ENCODE results near the gene GBX2.
"Not testable (repeated sequence)": the region's sequence is repeated elsewhere in the genome, so short reads cannot be mapped to it uniquely, and the experiment has no call there.

The GBX2 gene

DNA sequence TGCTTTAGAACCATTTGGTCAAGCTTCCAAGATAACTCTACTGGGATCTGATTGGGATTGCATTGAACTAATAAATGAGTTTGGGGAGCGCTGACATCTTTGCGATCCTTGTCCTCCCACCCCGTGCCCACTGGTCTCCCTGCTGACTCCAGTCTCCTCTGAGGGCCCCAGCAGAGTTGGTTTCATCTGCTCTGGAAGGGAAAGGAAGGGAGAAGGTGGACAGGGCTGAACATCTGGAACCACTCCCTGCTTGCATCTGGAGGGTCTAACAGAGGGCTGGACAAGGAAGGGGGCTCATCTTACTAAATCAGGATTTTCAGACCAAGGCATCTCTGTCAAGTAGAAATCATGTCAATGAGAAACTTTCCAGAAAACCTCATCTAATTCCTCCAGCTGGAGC is 12.8 kb downstream of the GBX2 start:
- DNase-seq: no peak

DNA sequence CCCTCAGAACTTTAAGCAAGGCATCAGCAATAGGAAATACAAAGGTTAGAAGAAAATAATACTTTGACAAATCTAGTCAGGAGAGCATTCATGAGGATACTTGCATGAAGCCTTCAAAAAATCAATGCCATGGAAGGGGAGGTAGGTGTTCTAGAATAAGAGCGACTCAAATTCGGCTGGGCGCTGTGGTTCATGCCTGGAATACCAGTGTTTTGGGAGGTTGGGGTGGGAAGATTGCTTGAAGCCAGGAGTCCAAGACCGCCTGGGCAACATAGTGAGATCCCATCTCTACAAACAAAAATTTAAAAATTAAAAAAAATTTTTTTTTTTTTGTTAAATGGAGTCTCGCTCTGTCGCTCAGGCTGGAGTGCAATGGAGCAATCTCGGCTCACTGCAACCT is 21.8 kb downstream of the GBX2 start:
- no peak for DNase-seq

DNA sequence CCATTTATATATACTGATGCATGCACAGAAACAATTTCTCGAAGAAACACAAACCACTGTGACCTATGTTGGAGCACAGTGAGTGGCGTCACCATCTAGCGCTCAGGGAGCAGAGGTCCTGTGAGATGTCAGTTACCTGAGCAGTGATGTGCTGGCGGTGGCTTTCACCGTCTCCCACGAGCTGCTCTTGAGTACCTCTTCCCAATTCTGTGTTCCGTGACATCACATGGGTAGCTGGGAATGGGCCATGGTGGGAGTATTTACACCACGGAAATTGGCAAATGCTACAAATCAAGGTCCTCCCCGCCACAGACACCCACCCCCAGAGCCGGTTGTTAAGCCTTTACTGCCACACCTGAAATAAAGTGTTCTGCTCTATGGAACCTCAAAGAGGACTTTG is 24.4 kb downstream of the GBX2 start:
- DNase-seq: no peak

DNA sequence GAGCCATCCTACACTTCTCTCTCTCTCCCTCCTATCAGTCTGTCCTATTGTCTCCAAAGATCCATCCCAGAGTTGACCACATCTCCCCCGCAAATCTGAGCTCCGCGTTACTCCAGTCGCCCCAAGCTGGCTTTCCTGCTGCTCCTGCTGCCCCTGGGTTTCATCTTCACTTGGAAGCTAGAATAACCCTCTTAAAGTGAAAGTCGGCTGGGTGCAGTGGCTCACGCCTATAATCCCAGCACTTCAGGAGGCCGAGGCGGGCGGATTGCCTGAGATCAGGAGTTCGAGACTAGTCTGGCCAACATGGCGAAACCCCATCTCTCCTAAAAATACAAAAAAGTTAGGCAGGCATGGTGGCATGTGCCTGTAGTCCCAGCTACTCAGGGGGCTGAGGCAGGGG is 26.6 kb downstream of the GBX2 start:
- not testable (repeated sequence) for DNase-seq

DNA sequence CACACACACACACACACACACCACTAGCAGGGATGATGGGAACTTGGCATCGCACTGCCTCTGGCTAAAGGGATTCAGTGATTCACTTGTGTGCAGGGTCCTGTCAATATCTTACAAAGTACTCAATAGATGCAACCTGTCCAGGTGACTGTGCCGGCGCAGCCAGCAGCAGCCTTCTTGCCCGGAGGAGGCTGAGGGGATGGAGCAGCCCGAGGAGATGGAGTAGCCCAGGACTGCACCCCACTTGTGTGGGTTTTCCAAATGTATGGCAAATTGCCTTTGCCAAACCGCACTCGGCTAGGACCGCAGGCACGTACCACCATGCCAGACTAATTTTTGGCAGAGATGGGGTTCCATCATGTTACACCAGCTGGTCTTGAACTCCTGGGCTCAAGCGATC is 31.1 kb downstream of the GBX2 start:
- DNase-seq: no peak

DNA sequence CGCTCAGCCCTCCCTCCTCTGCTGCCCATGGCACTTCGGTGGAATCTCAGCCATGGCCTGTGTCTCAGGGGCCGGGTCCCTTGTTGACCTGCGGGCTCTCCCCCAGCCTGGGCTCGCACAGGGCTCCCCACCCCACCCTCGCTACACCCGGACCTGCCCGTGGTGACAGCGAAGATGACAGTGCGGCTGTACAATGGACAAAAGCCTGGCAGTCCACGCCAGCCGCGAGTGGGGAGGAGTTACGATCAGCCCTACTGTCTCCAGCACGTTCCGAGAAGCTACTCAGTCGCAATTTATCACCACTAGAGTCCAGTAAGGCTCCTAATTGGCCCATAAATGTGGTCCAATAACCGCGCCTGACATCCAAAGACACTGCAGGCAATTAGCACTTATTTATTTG is 31.6 kb downstream of the GBX2 start:
- no peak for DNase-seq

DNA sequence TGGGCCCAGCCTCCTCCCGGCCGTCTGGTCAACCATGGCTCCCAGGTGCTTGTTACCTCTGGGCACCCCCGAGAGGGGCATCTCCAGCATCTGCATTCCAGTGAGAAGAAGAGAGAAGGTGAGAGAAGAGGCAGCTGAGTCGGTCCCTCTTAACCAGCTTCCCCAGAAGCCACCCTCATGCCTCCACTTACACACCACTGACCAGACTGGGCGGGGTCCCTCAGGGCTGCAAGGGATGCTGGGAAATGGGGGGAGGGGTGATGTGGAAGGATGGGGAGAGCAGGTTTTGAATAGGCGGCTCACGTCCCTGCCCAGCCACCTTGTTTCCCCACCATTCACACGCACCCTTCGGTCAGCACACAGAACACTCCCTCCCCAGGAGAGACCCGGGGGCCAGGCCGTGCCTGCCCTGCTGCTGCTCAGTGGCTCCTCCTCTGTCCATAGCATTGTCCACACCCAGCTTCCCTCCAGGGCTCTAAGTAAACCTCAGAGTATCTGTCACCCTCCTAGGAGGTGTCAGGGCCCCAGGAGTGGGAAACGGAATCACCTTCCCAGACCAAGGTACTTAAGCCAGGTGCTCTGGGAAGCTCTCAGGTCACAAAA is 34.7 kb downstream of the GBX2 start:
- DNase-seq: no peak

DNA sequence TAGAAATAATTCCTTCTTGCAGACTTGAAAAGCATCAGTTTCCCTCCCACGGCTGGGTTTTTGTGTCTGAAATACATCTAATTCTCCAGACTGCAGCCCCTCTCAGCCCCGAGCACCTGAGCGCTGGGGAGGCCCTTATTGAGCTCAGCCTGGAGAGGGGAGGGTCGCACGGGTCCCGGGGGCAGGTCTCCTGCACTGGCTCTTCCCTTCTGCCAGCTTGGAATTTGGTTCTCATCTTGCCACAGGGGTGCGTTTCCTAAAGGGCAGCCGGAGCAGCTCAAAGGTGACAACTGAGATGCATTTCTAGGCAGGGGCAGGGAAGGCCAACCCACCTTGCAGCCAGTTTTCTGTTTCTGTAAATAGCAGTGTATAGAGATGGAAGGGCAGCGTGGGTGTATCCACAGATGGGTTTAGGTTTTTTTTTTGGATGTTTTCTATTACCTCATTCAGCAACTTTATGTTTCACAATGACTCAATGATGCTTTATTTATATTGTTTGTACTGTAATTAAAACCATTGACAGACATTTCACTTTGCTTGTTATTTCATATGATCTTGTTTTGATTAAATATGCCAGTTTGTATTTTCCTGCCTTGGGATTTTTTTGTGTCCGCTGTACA is 37.0 kb downstream of the GBX2 start:
- DNase-seq: no peak

DNA sequence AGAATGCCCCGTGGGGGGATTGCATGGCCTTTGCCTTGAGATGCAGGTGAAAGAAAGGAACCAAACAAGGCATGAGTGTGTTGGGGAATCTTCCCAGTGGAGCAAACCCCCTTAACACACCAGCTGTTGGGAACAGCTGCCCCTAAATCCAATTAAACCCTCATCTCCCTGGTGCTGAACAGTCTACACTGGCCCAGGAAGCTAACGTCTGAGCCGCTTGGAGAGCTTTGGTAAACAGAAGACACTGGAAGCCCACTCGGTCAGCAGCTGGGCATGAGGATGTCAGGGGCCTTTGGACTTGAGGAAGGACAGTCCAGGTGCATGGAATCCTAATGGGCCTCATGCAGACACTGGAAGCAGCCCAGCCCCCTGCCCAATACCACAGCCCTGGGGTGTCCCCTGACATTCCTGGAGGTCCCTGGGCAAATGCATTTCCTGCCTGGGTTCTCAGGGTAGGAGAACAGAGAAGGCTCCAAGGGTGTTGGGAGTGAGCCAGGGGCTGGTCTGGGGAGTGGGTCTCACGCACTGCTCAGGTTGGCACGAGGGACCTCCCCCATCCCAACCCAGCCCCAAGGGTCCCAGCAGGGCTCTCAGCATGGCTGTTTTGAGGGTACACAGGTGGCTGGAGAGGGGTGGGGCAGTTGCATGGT is 37.7 kb downstream of the GBX2 start:
- DNase-seq: peak; percentile 46

DNA sequence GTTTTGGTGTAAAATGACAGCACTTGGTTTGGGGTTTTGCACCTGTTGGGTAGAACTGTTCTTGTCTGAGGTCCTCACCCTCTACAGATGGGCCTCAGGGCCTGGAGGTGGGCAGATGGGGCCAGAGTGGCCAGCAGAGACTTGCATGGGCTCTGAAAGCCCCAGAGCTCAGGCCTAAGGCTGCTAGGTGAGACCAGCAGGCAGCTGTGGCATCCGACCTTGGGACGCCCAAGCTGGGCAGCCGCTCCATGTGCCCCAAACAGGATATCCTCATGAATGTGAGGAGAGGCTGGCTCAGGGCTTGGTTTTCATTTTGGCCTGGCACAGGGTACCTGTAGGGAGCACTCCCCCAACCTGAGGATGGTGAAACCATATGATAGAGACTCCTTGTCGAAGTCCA is 38.3 kb downstream of the GBX2 start:
- DNase-seq: no peak

DNA sequence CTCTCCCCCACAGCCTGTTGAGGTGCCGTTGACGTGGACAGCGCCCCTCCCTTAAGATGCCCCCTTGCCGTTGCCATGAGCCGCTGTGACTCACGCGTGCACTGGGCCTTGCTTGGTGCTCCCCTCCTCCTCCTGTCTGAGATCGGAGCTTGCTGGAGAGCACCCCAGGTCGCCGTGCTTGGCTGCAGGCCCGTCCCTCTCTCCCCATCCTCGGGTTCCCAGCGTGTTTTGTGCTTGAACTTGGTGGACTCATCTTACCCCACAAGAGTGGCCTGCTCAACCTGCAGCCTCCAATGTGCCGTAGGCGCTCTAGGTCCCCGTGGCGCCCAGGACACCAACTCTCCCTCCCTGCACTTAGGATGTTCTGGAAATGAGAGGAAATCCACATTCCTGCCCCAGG is 39.9 kb downstream of the GBX2 start:
- no peak for DNase-seq

DNA sequence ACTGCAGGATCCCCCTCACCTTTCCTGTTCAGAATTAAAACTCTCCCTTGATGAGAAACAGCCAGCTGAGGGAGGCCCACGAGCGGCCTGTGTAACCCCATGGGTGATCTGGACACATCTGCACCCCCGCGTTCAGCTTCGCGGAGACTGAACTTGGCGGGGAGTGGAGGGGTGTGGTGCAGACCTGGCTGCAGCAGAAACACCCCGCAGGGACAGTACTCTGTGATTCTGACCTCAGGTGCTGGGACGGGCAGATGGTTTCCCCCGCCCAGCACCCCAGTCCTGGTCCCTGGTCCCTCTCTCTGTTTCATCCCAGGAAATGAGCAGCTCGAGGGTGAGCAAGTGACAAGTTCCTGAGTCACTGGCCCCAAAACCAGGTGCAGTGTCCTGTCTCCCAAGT is 41.2 kb downstream of the GBX2 start:
- no peak for DNase-seq

DNA sequence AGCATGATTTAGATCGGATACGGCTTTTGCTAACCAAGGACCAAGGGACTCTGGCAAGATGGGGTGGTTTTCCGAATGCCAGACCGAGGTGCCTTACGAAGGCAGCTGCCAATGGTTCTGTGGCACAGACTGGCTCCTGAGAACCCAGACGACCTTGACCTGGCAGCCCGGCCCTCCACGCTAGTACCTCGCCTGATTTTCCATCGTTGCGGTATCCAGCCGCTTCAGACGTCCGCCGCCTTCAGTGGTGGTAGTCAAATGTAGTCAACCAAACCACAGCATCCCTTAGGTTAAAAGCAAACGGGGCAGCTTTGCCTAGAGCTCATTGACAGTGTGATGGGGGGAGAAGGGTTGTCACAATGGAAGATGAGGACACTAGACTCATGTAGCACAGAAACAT is 42.6 kb downstream of the GBX2 start:
- DNase-seq: no peak

DNA sequence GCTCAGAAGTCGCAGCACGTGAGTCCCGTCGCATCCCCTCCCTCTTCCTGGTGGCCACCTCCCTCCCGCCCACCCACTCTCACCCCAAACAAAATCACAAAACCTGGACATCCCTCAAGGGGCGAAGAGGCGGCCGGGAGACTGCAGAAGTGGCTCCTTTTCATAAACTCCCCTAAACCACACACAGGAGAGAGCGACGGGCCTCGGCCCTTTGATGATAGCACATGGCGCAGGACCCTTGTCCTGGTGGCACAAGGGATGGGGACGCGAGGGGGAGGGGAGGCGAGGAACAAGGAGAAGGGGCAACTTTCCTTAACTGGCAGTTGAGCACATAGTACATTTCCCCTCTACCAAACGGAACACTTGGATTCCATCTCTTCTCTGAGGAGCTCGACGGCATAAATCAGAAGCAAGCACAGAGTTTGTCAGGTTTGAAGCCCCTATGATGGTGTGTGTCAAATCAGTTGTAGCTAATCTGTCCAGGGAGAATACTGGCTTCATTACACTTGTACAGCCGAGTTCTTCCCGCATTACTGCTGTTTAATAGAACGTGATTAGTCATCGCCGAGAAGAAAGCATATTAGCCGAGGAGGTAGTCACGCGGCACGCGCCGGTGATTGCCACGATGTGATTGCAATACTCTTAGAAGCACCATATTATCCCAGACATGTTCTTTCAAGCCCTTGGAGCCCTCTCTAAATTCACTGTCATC is 43.8 kb downstream of the GBX2 start:
- DNase-seq: no peak

DNA sequence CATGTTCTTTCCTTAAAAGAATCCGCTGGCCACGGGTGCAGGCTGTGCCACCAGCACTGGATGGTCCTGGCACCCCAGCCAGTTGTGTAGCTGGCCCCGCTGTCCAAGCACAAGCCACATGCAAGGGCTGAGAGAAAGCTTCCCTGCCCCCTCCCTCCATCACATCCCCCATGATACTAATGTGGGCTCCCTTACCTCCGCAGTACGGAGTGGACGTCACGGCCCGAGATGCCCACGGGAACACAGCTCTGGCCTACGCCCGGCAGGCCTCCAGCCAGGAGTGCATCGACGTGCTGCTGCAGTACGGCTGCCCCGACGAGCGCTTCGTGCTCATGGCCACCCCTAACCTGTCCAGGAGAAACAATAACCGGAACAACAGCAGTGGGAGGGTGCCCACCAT is 44.5 kb downstream of the GBX2 start:
- DNase-seq: no peak

DNA sequence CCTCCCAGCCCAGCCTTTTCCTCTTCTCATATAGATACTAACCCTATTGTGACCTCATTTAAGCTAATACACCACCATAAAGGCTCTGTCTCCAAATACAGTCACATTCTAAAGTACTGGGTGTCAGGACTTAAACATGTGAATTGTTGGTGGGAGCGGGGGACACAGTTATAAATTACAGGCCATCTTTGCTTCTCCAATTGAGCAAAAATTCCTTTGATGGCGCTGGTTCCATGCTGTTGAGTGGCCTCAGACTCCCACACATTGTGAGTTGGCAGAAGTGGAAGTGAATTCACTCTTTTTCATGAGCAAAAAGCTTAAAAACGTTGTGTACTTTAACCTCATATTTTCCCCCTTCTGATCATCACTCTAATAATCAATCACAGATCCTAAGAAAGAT is 46.0 kb downstream of the GBX2 start:
- no peak for DNase-seq

DNA sequence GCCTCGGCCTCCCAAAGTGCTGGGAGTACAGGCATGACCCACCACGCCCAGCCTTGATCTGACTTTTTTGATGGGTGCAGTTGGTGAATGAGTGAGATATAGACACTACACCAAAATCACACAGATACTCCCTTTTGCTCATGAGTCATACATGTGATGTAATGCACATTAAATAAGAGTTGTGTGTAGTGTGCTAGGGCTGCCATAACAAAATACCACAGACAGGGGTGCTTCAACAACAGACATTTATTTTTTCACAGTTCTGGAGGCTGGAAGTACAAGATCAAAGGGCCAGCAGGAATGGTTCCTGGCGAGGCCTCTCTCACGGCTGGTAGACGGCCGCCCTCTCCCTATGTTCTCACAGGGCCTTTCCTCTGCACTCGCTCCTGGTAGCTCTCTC is 46.6 kb downstream of the GBX2 start:
- no peak for DNase-seq

DNA sequence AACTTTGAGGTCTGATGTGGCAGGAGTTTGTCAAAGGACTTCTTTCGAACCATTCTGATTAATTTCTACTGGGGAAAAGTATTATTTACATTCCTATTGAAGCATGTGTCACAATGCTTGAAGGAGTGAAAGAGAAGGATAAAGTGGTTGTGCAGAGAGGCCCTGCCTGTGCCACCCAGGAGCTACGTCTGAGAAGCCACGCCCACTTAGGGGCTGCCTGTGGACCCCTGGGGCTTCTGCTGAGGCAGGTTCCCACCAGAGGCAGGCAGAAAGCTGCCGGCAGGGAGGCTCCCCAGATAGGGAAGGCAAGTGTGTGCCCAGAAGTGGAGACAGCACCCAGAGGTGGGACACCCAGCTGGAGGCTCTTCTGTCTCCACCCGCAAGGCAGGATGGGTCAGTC is 47.4 kb downstream of the GBX2 start:
- DNase-seq: no peak

DNA sequence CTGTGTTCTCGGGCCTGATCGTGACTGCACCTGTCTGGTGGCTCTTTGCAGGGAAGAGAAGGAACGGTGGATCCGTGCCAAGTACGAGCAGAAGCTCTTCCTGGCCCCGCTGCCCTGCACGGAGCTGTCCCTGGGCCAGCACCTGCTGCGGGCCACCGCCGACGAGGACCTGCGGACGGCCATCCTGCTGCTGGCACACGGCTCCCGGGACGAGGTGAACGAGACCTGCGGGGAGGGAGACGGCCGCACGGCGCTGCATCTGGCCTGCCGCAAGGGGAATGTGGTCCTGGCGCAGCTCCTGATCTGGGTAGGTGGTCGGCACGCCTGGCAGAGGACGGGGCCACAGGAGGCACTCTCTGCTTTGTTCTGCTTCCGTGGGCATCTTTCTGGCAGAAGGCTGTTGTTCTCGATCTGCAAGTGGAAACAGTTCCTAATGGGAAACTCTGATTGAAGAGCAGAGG is 48.0 kb downstream of the GBX2 start:
- DNase-seq: no peak

DNA sequence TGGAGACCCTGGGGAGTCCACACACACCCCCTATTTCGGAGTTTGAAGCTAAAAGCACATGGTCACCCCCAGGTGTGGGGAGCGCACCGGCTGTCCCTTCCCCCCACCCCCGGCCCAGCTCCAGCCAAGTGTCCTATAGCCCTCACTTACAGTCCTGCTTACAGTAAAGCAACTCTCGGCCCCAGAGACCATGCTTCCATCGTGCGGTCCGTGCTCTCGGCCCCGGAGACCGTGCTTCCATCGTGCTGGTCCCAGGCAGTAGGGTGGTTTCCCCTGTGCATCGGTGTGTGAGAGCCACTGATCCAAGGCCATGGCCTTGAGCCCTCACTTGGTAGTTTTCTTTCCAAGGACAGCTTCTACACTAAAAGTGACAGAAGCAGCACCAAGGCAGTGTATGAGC is 48.7 kb downstream of the GBX2 start:
- no peak for DNase-seq

DNA sequence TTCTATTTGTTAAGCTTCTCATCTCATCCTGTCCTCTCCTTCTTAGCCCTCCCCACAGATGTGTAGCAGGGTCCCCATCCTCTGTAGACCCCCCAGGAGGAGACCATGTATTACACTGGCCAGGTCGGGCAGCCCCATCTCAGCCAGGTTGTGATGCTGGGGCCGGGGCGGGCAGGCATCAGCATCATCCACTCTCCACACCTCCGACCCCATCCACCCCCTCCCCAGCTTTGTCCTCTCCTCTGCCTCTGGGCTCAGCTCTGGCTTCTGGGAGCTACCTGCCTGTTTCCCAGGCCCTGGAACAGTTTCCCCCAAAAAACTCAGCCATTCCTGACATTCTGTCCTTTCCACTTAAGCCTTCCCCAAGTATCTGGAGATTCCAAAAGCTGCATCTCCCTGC is 49.2 kb downstream of the GBX2 start:
- no peak for DNase-seq

DNA sequence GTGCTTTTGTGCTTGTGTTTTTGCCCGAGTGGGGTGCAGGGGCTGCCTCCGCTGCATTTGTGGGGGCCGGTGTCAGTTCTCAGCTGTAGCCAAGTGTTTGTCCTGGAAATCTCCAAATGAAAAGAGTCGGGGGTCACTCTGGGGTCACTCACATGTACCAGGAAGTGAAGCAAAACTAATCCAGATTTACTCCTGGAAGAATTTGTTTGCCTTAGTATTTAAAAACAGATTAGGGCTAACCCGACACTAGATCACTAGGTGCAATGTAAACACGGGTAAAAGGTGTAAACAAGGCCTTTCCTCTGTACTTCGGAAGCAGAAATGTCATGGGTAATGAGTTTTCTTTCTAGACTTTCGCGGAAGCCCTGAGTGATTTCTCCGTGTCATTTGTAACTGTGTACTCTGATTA is 50.3 kb downstream of the GBX2 start:
- DNase-seq: no peak

DNA sequence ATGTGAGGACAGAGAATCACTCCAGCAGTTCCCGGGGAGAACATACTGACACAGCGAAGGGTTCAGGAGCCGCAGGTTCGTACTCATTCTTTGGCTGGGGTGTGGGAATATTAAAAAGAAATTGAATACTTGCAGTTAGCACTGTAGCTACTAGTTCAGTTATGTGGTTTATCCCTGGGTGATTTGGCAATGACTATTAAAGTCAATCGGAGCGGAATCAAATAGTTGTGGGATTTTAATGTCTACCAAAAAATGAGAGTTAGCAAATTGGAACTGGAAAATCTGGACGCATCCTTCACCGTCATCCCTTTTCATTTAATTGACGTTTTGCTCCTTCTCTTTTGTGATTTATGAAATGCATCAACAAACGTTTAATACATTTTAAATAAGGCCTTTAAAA is 50.8 kb downstream of the GBX2 start:
- no peak for DNase-seq
